ENCODE measurements around the gene SERP2. TPM values are rescaled to one million over a fixed set of nuclear protein-coding genes. Genes with fewer than 3 reads are reported as not detected.

SERP2 gene
- total and polyA plus RNA-seq, 2 of the 13 experiments (the other 11 are each of a cell fraction or from before 2014, with no cell fraction given) = not detected

DNA sequence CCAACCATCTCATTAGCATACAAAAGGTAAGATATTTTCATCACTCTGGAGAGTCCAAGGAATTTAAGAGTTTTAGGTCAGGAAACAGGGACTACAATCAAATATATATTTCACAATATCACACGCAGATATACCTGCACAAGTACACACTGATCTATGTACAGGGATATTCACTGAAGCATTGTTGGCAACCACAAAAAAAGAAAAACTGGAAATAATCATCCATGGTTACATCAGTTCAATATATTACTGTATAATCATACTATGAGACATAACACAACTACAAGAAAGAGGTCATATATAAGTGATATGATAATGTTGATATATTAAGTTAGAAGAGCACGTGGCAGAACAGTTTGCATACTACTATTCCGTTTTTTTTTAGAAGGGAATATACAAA lies 2.2 kb upstream of the SERP2 start:
- FAIRE-seq (no peak), ATAC-seq (no peak), DNase-seq (ENCODE audit: low spot score) (no peak)
- no peaks in the 10 kb centered on the region for H4K20me1 ChIP-seq (ENCODE audit: insufficient read depth, low read length)
- TF ChIP-seq RBM39 (IDR thresholded peaks at IDR 0.05; ENCODE audit: low read depth, low read length, poor library complexity, severe bottlenecking) = no peak
- TF ChIP-seq CEBPB (IDR thresholded peaks at IDR 0.05; ENCODE audit: borderline replicate concordance, low read depth, low read length) = peak; percentile 31; the same call in 1 of the 2 replicates
- no peak for TF ChIP-seq POLR2G (IDR thresholded peaks at IDR 0.05; ENCODE audit: low read depth, low read length)
- TF ChIP-seq ZNF891 (CRISPR knock-in tag; IDR thresholded peaks at IDR 0.05) = no peak
- no peak for TF ChIP-seq BATF2 (CRISPR knock-in tag; IDR thresholded peaks at IDR 0.05)
- no peak for TF ChIP-seq REL (CRISPR knock-in tag; conservative IDR thresholded peaks at IDR 0.05)
- TF ChIP-seq ATF2 (CRISPR knock-in tag; IDR thresholded peaks at IDR 0.05) = no peak
- TF ChIP-seq CBX5 (CRISPR knock-in tag; IDR thresholded peaks at IDR 0.05; ENCODE audit: borderline replicate concordance) = no peak
- H3K27me3 ChIP-seq (ENCODE audit: control insufficient read depth in 1 of 2, insufficient read depth in 2 of 2, low read length in 2 of 2) = peaks cover 0 to 9% of the 10 kb centered on the region in 2 experiments; a peak in 2 of 5 replicates
- WGBS (ENCODE audit: low lambda C conversion rate) = 31% methylated on average over 3 of the region's 3 CpGs
- POLR2A ChIA-PET = no interaction called here
- no peak overlapping the region for H3K4me3 ChIP-seq (replicated peaks in 1 of 3; ENCODE audit: insufficient read depth in 1 of 3, low read depth in 2 of 3, low read length in 3 of 3)
- BruUV-seq (replicated peaks) = no TSS peak
- H3K4me1 ChIP-seq (ENCODE audit: insufficient read depth, low read length) = peaks cover 29% of the 10 kb centered on the region
- no peak overlapping the region for H3K27ac ChIP-seq (ENCODE audit: extremely low read length, insufficient read depth, low read length)
- H3K4me2 ChIP-seq (ENCODE audit: low read depth, low read length) = no peak overlapping the region
- CTCF ChIA-PET (ENCODE audit: low intra/inter-chr PET ratio, low total read pairs) = no interaction called here
- intact Hi-C loops (cut with micrococcal nuclease; ENCODE audit: unreplicated experiment) (no loop called here), in situ Hi-C loops (cut with HindIII; ENCODE audit: extremely low pct_ligation_motif_present, low pct_unique_long_range_greater_than_20kb) (no loop called here)
- H3K9me3 ChIP-seq (ENCODE audit: low read length) = no peaks in the 10 kb centered on the region
- no peaks in the 10 kb centered on the region for H3K36me3 ChIP-seq (replicated peaks in 1 of 2; ENCODE audit: control insufficient read depth in 1 of 2, insufficient read depth in 2 of 2, low read length in 2 of 2)
- H3K9ac ChIP-seq (ENCODE audit: insufficient read depth, low read depth, low read length) = no peak overlapping the region
- no peaks in the 10 kb centered on the region for H3K79me2 ChIP-seq (ENCODE audit: insufficient read depth, low read length)
- H2AFZ ChIP-seq (ENCODE audit: low read length) = no peak overlapping the region

Data from HepG2 (cell line).